Metanephros (tissue), 1 donor: ENCODE data around the gene DOK6. TPM values are rescaled to one million over a fixed set of nuclear protein-coding genes. Genes with fewer than 3 reads are reported as not detected.

Experiments used
- total RNA-seq: library from RNA; depleted of rRNA; stranded (reverse); fragments of >200 nt; gene quantifications from one replicate; pipeline ENCODE4 v1.2.3, GENCODE V29; 2014

DOK6 gene
- 15.8 TPM for total RNA-seq

GRCh38 chr18:69400253-69400975, at the start of gene DOK6:
Gene DOK6 (plus strand): TSS chr18:69400888.

